Nephron progenitor cell (in vitro differentiated cells): ENCODE data around the gene FGFRL1.
A peak's percentile ranks its signal among the peaks of the same experiment; 100 is the strongest.

Experiments
- DNase-seq: peaks from one replicate; pipeline ENCODE4 v3.0.0; 2021
- H3K27ac Mint-ChIP-seq: 2 replicates; pipeline ENCODE4 v1.8.0; 2021; ENCODE audit warnings: mild to moderate bottlenecking, moderate library complexity, mixed read lengths
- H3K27me3 Mint-ChIP-seq: 2 replicates; pipeline ENCODE4 v1.8.0; 2021; ENCODE audit warnings: mild to moderate bottlenecking, low read depth, mixed read lengths; ENCODE audit not compliant: poor library complexity
- H3K36me3 Mint-ChIP-seq: 2 replicates; pipeline ENCODE4 v1.8.0; 2021; ENCODE audit warnings: low read depth, mixed read lengths
- H3K4me1 Mint-ChIP-seq: 2 replicates; pipeline ENCODE4 v1.8.0; 2021; ENCODE audit warnings: mixed read lengths
- H3K4me3 Mint-ChIP-seq: 2 replicates; pipeline ENCODE4 v1.8.0; 2021; ENCODE audit warnings: mild to moderate bottlenecking, moderate library complexity, mixed read lengths
- H3K9me3 Mint-ChIP-seq: 2 replicates; pipeline ENCODE4 v1.8.0; 2021; ENCODE audit warnings: mild to moderate bottlenecking, moderate library complexity, mixed read lengths
- CTCF ChIP-seq: fragments of 200-600 bp; sonication (generic); IDR thresholded peaks from 2 replicates; pipeline ENCODE4 v1.5.0; 2021; ENCODE audit warnings: antibody characterized with exemption

The FGFRL1 gene

GRCh38 chr4:984336-985054 is 26.9 kb upstream of the FGFRL1 start:
- Mint-ChIP-seq H3K4me3 (no peak overlapping the region), H3K4me1 (peaks cover 31% of the 10 kb centered on the region), H3K9me3 (no peaks in the 10 kb centered on the region), H3K36me3 (no peaks in the 10 kb centered on the region), H3K27ac (no peak overlapping the region), H3K27me3 (peaks cover 30% of the 10 kb centered on the region)
- TF ChIP-seq CTCF: no peak
- DNase-seq: no peak

GRCh38 chr4:985123-985830 is 26.1 kb upstream of the FGFRL1 start:
- Mint-ChIP-seq H3K9me3 (no peaks in the 10 kb centered on the region), H3K27ac (no peak overlapping the region), H3K4me1 (peaks cover 27% of the 10 kb centered on the region), H3K36me3 (no peaks in the 10 kb centered on the region), H3K4me3 (no peak overlapping the region), H3K27me3 (peaks cover 24% of the 10 kb centered on the region)
- peak; percentile 80 for DNase-seq
- no peak for TF ChIP-seq CTCF

GRCh38 chr4:986428-986878 is 25.0 kb upstream of the FGFRL1 start:
- Mint-ChIP-seq H3K27me3 (peaks cover 14% of the 10 kb centered on the region), H3K4me3 (peak overlapping the region; percentile 90), H3K27ac (peak overlapping the region; percentile 42), H3K36me3 (no peaks in the 10 kb centered on the region), H3K9me3 (no peaks in the 10 kb centered on the region), H3K4me1 (peaks cover 23% of the 10 kb centered on the region)
- no peak for DNase-seq
- no peak for TF ChIP-seq CTCF

GRCh38 chr4:986879-987623 is 24.4 kb upstream of the FGFRL1 start, which contains the start of gene IDUA:
IDUA (plus strand) TSS chr4:987044; CDS start chr4:987085, 41 bp downstream.
- peak; percentile 49 for TF ChIP-seq CTCF
- Mint-ChIP-seq H3K4me1 (peaks cover 23% of the 10 kb centered on the region), H3K27ac (peak within 1 kb of the TSS; percentile 42), H3K9me3 (no peaks in the 10 kb centered on the region), H3K27me3 (peaks cover 14% of the 10 kb centered on the region), H3K4me3 (peak within 1 kb of the TSS; percentile 90), H3K36me3 (no peaks in the 10 kb centered on the region)
- peak; percentile 87 for DNase-seq

- Mint-ChIP-seq H3K27ac (no peak overlapping the region), H3K36me3 (no peaks in the 10 kb centered on the region), H3K27me3 (peaks cover 11% of the 10 kb centered on the region), H3K4me1 (peaks cover 25% of the 10 kb centered on the region), H3K9me3 (no peaks in the 10 kb centered on the region), H3K4me3 (peak overlapping the region; percentile 71)
- DNase-seq: no peak
- TF ChIP-seq CTCF: no peak
Measured at GRCh38 chr4:987624-988513, 23.6 kb upstream of the FGFRL1 start.
